ENCODE measurements around the gene CLDN6. TPM values are rescaled to one million over a fixed set of nuclear protein-coding genes. Genes with fewer than 3 reads are reported as not detected.

The CLDN6 gene
- total RNA-seq, 1 donor from 2014 or later: not detected

DNA sequence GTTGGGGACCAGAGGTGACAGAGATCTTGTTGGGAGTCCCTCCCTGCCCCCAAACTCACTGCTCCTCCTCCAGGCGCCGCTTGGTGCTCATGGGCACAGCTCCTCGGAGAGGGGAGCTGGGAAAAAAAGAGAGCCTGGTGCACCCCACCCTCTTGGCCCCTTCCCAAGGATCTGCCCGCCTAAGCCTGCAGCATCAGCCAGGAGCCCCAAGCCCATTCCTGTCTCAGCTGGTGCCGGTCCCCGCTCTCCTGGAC lies 5.4 kb upstream of the CLDN6 start:
- no peaks in the 10 kb centered on the region for H3K27me3 ChIP-seq
- no peaks in the 10 kb centered on the region for H3K9me3 ChIP-seq
- no peak for DNase-seq (ENCODE audit: extremely low spot score in 2 of 2)
- peaks cover 0 to 3% of the 10 kb centered on the region in 2 donors for H3K36me3 ChIP-seq
- peak overlapping the region; percentile 68 to 76 for H3K4me3 ChIP-seq
- no peak for TF ChIP-seq POLR2A (IDR thresholded peaks at IDR 0.05)
- TF ChIP-seq, protein P1, sequence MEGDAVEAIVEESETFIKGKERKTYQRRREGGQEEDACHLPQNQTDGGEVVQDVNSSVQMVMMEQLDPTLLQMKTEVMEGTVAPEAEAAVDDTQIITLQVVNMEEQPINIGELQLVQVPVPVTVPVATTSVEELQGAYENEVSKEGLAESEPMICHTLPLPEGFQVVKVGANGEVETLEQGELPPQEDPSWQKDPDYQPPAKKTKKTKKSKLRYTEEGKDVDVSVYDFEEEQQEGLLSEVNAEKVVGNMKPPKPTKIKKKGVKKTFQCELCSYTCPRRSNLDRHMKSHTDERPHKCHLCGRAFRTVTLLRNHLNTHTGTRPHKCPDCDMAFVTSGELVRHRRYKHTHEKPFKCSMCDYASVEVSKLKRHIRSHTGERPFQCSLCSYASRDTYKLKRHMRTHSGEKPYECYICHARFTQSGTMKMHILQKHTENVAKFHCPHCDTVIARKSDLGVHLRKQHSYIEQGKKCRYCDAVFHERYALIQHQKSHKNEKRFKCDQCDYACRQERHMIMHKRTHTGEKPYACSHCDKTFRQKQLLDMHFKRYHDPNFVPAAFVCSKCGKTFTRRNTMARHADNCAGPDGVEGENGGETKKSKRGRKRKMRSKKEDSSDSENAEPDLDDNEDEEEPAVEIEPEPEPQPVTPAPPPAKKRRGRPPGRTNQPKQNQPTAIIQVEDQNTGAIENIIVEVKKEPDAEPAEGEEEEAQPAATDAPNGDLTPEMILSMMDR (IDR thresholded peaks at IDR 0.05): no peak
- no peak for TF ChIP-seq POLR2AphosphoS5 (IDR thresholded peaks at IDR 0.05; ENCODE audit: insufficient read depth in 1 of 2, low read depth in 1 of 2)
- peaks cover 57% of the 10 kb centered on the region for H3K4me1 ChIP-seq
- peak overlapping the region; percentile 96 for H3K27ac ChIP-seq
- intact Hi-C loops (cut with DNase I): no loop called here

DNA sequence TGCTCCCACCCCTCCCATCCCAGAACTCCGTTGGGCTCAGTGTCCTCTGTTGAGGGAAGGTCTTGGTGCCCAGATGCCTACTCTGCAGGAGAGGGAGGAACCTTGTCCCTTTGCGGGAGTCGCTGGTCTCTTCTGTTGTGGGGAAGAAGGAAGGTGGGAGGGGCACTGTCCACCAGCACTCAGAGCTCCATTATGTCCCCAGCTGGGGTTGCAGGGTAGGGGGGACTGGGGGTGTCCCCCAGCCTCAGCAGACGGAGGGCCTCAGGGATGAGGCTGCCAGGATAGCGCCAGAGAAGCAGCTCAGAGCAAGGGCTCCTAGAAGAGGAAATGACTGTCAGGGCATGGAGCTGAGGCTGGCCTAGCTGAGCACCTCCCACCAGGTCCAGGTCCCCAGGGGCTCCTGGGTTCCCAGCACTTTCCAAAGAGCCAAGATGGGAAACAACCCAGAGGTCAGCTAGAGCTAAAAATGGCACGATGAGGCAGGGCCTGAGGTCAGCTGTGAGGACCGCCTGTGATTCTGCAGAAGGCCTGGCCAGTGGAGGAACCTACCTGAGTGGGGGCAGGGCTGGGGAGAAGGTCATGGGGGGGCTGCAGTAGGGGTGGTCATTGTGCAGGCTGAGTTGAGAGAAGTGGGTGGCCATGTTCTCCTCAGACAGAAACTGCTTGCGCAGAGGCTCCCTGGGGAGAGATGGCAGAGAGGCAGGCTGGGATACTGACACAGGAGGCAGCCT lies 4.9 kb upstream of the CLDN6 start:
- Histone ChIP-seq H3K4me3 (peak overlapping the region; percentile 68 to 76), H3K27me3 (peaks cover 2% of the 10 kb centered on the region), H3K36me3 (peaks cover 0 to 3% of the 10 kb centered on the region in 2 donors), H3K9me3 (no peaks in the 10 kb centered on the region), H3K27ac (peak overlapping the region; percentile 96), H3K4me1 (peaks cover 52% of the 10 kb centered on the region)
- no peak for DNase-seq (ENCODE audit: extremely low spot score in 2 of 2)
- TF ChIP-seq, protein P1 (IDR thresholded peaks at IDR 0.05): no peak
- TF ChIP-seq POLR2A (IDR thresholded peaks at IDR 0.05) (no peak), POLR2AphosphoS5 (IDR thresholded peaks at IDR 0.05; ENCODE audit: insufficient read depth in 1 of 2, low read depth in 1 of 2) (no peak)
- intact Hi-C loops (cut with DNase I): no loop called here

DNA sequence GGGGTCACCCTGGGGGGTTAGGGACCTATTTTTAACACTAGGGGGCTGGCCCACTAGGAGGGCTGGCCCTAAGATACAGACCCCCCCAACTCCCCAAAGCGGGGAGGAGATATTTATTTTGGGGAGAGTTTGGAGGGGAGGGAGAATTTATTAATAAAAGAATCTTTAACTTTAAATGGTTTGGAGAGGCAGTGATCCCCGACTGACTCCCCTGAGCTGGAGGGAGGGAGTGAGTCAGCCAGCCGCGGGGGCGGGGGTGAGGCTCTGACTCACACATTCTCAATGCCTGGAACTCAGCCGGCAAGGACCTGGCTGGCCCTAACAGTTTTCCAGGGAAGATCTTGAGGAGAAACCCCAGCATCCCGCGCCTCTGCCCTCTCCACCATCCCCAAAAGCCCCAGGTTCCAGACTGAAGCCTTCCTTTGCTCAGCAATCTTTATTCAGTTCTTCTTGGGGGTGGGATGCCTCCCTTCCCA lies 4.3 kb upstream of the CLDN6 start:
- Histone ChIP-seq H3K27me3 (peaks cover 5% of the 10 kb centered on the region), H3K27ac (peak overlapping the region; percentile 96), H3K36me3 (peaks cover 0 to 3% of the 10 kb centered on the region in 2 donors), H3K9me3 (no peaks in the 10 kb centered on the region), H3K4me1 (peaks cover 51% of the 10 kb centered on the region), H3K4me3 (peak overlapping the region; percentile 68 to 76)
- intact Hi-C loops (cut with DNase I): no loop called here
- TF ChIP-seq, protein P1 (IDR thresholded peaks at IDR 0.05): no peak
- TF ChIP-seq POLR2AphosphoS5 (IDR thresholded peaks at IDR 0.05; ENCODE audit: insufficient read depth in 1 of 2, low read depth in 1 of 2): peak in 1 of 2 donors; percentile 90
- DNase-seq (ENCODE audit: extremely low spot score in 2 of 2): peak in 1 of 2 donors; percentile 96

DNA sequence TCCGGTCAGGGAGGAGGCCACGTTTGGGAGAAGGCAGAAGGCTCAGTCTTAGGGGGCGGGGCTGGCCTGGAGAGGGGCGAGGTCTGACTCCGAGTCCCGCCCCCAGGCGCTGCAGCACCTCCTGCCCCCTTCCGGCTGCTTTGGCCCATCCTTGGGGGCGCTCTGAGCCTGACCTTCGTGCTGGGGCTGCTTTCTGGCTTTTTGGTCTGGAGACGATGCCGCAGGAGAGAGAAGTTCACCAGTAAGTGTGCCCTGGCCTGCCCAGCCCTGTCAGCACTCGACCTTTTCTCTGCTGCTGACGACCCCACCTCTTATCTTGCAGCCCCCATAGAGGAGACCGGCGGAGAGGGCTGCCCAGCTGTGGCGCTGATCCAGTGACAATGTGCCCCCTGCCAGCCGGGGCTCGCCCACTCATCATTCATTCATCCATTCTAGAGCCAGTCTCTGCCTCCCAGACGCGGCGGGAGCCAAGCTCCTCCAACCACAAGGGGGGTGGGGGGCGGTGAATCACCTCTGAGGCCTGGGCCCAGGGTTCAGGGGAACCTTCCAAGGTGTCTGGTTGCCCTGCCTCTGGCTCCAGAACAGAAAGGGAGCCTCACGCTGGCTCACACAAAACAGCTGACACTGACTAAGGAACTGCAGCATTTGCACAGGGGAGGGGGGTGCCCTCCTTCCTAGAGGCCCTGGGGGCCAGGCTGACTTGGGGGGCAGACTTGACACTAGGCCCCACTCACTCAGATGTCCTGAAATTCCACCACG lies 3.6 kb upstream of the CLDN6 start:
- H3K27ac ChIP-seq: peak overlapping the region; percentile 96
- H3K4me1 ChIP-seq: peaks cover 51% of the 10 kb centered on the region
- peak overlapping the region; percentile 63 to 68 for H3K4me3 ChIP-seq
- no peak for TF ChIP-seq POLR2A (IDR thresholded peaks at IDR 0.05)
- TF ChIP-seq, protein P1 (IDR thresholded peaks at IDR 0.05): no peak
- no peak for TF ChIP-seq POLR2AphosphoS5 (IDR thresholded peaks at IDR 0.05; ENCODE audit: insufficient read depth in 1 of 2, low read depth in 1 of 2)
- no peak for DNase-seq (ENCODE audit: extremely low spot score in 2 of 2)
- H3K36me3 ChIP-seq: peaks cover 0 to 3% of the 10 kb centered on the region in 2 donors
- intact Hi-C loops (cut with DNase I): no loop called here
- no peaks in the 10 kb centered on the region for H3K9me3 ChIP-seq
- peaks cover 5% of the 10 kb centered on the region for H3K27me3 ChIP-seq

Data from vagina (tissue), 2 donors.